Upper lobe of right lung (tissue), 1 donor: ENCODE data around the gene ADCY3. TPM values are rescaled to one million over a fixed set of nuclear protein-coding genes. Genes with fewer than 3 reads are reported as not detected.
A peak's percentile ranks its signal among the peaks of the same experiment; 100 is the strongest.

Experiments
- ATAC-seq: fragments of 200-7000 bp; cut with Tn5 transposase; one replicate; pipeline ENCODE4 v1.9.1; 2020; ENCODE audit warnings: mild to moderate bottlenecking, moderate library complexity
- DNase-seq: peaks from one replicate; pipeline ENCODE4 v3.0.0-alpha.2; 2020
- H3K27ac ChIP-seq: fragments of 200-600 bp; one replicate; pipeline ENCODE4 v1.8.0; 2022
- H3K27me3 ChIP-seq: fragments of 200-600 bp; one replicate; pipeline ENCODE4 v1.8.0; 2022; ENCODE audit warnings: mild to moderate bottlenecking
- H3K36me3 ChIP-seq: fragments of 200-600 bp; one replicate; pipeline ENCODE4 v1.8.0; 2022
- H3K4me1 ChIP-seq: fragments of 200-600 bp; one replicate; pipeline ENCODE4 v1.8.0; 2022
- H3K4me3 ChIP-seq: fragments of 200-600 bp; one replicate; pipeline ENCODE4 v1.8.0; 2022; ENCODE audit warnings: mild to moderate bottlenecking
- H3K9me3 ChIP-seq: fragments of 200-600 bp; one replicate; pipeline ENCODE4 v1.8.0; 2022
- intact Hi-C: fragments of 100-400 bp; cut with DNase I; formaldehyde crosslinking; loops from one replicate; pipeline ENCODE4 v1.11.0; 2022
- total RNA-seq: library from RNA; stranded (reverse); fragmentation: NEBNext Ultra II Directional; extraction: Animal tissue kit (Norgen Biotek cat#: 25700); gene quantifications from one replicate; pipeline ENCODE4 v1.2.1, GENCODE V29; 2021
- TF ChIP-seq, protein P1 (sequence below): fragments of 200-600 bp; IDR thresholded peaks from one replicate; pipeline ENCODE4 v1.8.0; 2022; ENCODE audit warnings: antibody characterized with exemption
- donor health status: DM: no; HTN: yes; CAD: no; lungs with severe emphysema.

ADCY3 gene
- total RNA-seq, 1 donor from 2014 or later, result 37.0 TPM

DNA sequence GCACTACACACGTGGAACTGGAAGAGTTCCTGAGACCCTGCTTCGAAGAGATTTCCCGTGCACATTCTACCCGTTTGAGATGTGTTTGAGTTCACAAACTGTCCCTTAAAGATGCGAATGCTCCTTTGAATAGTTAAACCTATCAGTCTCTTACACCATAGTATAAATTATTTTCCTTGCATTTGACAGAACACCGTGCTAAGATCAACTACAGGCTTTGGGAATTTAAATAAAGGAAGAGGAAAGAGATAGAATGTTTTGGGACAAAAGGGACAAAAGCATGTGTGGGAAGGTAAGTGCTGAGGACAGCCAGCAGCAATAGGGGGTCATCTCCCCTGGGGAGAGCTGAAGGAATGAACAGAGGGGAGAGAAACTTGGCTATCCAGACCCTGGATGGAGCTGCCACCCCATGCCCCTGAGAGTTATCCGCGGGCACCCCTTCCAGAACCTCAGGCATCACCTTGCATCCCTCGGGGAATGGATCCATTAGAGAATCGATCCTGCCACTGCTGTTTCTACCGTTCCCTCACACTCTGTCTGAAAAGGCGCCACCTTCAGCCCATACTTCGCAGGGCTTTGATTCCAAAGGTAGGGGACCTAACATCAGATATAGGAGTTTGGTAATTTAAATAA lies 888 bp upstream of the ADCY3 start:
- DNase-seq, result no peak
- Histone ChIP-seq H3K4me1 (peaks cover 6% of the 10 kb centered on the region), H3K36me3 (no peaks in the 10 kb centered on the region), H3K4me3 (peak overlapping the region; percentile 62), H3K27me3 (no peaks in the 10 kb centered on the region), H3K27ac (no peak overlapping the region), H3K9me3 (no peaks in the 10 kb centered on the region)
- no peak for ATAC-seq
- intact Hi-C loops, result no loop called here
- TF ChIP-seq, protein P1, sequence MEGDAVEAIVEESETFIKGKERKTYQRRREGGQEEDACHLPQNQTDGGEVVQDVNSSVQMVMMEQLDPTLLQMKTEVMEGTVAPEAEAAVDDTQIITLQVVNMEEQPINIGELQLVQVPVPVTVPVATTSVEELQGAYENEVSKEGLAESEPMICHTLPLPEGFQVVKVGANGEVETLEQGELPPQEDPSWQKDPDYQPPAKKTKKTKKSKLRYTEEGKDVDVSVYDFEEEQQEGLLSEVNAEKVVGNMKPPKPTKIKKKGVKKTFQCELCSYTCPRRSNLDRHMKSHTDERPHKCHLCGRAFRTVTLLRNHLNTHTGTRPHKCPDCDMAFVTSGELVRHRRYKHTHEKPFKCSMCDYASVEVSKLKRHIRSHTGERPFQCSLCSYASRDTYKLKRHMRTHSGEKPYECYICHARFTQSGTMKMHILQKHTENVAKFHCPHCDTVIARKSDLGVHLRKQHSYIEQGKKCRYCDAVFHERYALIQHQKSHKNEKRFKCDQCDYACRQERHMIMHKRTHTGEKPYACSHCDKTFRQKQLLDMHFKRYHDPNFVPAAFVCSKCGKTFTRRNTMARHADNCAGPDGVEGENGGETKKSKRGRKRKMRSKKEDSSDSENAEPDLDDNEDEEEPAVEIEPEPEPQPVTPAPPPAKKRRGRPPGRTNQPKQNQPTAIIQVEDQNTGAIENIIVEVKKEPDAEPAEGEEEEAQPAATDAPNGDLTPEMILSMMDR, result no peak

DNA sequence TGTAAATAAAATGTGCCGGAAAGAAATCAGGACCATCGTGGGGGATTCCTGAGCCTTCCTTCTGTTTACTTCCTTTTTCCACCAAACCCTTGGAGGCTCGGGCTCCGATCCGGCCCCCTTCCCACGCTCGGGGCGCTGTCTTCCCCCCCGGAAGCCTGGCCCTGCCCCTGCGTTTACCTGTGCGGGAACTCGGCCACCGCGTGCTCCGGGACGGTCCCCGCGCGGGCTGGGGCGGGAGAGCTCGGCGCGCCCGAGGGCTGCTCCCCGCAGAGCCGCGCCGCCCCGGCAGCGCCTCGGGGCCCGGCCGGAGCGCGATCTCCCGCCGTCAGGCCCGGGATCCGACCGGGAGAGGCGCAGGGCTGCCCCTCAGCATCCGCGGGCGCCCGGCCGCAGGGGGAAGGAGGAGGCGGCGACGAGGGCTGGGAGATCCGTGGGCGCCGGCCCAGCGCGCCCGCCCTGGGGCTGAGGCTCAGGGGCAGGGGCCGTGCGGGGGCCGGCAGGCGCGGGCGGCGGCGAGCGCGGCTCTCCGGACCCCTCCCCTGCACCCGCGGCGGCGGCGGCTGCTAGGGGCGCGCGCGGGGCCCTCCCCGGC lies 435 bp downstream of the ADCY3 start:
- TF ChIP-seq, protein P1, result no peak
- no peaks in the 10 kb centered on the region for H3K36me3 ChIP-seq
- intact Hi-C loops, result no loop called here
- no peak overlapping the region for H3K27ac ChIP-seq
- ATAC-seq, result peak; percentile 26
- H3K4me1 ChIP-seq, result peaks cover 6% of the 10 kb centered on the region
- no peaks in the 10 kb centered on the region for H3K9me3 ChIP-seq
- DNase-seq, result no peak
- H3K27me3 ChIP-seq, result no peaks in the 10 kb centered on the region
- peak overlapping the region; percentile 51 for H3K4me3 ChIP-seq

DNA sequence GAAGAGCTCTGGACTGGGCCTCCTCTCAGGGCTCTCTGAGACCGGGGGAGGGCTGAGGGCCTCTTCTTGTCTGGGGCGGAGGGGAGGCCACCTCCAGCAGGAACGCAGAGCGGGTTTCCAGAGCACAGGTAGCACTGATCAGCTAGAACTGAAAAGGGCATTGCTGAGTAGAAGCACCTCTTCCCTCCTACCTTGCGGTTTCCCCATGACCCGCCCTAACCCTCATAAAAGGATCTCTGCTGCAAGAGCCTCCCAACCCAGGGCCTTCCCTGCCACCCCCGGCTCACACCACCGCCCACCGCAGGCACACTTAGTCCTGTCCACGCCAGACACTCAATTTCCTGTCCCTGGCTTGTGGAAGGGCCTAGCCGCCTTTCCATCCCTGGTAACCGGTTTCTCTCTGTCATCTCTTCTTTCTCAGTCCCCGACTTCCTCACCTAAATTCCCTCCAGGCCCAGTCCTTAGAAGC lies 966 bp downstream of the ADCY3 start:
- Histone ChIP-seq H3K27ac (no peak overlapping the region), H3K4me3 (peak overlapping the region; percentile 51), H3K27me3 (no peaks in the 10 kb centered on the region), H3K36me3 (no peaks in the 10 kb centered on the region), H3K4me1 (peaks cover 6% of the 10 kb centered on the region), H3K9me3 (no peaks in the 10 kb centered on the region)
- TF ChIP-seq, protein P1, result no peak
- ATAC-seq (peak; percentile 16), DNase-seq (no peak)
- intact Hi-C loops, result no loop called here

DNA sequence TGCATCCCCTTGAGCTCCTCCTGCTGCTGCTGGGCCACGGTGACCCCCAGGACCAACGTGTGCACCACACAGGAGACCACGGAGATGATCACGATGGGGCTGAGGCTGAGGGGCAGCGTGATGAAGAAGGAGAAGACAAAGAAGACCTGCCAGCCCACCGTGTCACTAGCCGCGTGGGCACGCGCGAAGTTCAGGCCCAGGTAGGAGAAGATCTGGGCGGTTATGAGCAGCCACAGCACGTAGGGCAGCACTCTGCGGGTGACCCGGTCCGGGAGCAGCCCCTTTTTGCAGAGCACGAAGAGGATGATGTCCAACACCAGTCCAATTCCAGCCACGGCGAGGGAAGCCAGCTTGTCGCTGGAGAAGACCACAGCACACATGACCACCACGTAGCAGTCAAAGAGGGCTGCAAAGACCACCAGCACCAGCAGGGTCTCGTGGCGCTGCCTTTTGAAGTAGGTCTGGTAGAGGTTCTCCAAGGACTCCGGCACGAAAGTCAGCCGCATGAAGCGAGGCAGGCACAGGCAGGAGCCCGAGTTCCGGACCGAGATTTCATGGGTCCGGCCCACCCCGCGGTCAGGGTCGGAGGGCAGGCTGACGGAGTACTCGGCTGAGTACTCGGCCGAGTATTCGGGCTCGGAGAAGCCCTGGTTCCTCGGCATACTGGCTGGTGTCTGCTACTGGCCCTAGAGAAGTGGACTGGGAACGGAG lies 1.6 kb downstream of the ADCY3 start:
- intact Hi-C loops, result no loop called here

DNA sequence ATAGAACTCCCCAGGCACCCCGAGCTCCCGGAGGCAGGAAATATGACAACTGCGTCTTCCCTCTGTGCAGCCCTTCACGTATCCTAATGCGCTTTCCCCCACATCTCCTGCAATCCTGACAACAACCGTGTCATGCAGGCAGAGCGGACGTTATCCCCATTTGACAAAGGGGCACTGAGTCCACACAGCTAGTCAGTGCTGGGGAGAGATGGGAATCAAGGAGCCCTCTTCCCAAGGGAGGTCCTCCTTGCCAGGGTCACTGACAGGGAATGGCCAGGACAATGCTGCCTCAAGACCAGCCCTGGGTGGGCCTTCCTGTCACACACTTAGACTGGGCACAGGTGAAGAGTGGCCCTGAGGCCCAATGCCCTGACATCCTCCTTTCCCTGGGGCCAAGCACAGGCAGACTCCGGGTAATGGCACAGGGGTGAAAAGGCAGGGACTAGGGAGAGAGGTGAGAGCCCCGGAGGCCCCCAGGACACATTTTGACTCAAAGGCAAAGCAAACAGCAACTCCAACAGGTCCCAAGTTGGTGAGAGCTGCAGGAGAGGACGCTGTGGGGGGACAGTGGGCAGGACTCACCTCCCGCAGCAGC lies 2.2 kb downstream of the ADCY3 start:
- H3K27ac ChIP-seq, result no peak overlapping the region
- TF ChIP-seq, protein P1, result no peak
- H3K4me3 ChIP-seq, result peak overlapping the region; percentile 51
- no peak for ATAC-seq
- no peaks in the 10 kb centered on the region for H3K36me3 ChIP-seq
- no peak for DNase-seq
- H3K27me3 ChIP-seq, result no peaks in the 10 kb centered on the region
- intact Hi-C loops, result no loop called here
- H3K9me3 ChIP-seq, result no peaks in the 10 kb centered on the region
- H3K4me1 ChIP-seq, result peaks cover 6% of the 10 kb centered on the region

More for the DNA sequence above, 1.6 kb downstream of the ADCY3 start:
- Histone ChIP-seq H3K27ac (no peak overlapping the region), H3K27me3 (no peaks in the 10 kb centered on the region), H3K9me3 (no peaks in the 10 kb centered on the region), H3K4me1 (peaks cover 6% of the 10 kb centered on the region), H3K4me3 (peak overlapping the region; percentile 51), H3K36me3 (no peaks in the 10 kb centered on the region)
- ATAC-seq (no peak), DNase-seq (no peak)
- TF ChIP-seq, protein P1, result no peak
